ENCODE data around the gene CHGA. TPM values are rescaled to one million over a fixed set of nuclear protein-coding genes. Genes with fewer than 3 reads are reported as not detected.

Gene CHGA
- total RNA-seq, 2 donors from 2014 or later: not detected

GRCh38 chr14:92929689-92930608 is 7.0 kb downstream of the CHGA start:
- Mint-ChIP-seq H3K4me1 (ENCODE audit: low read depth in 2 of 2) (peaks cover 0 to under 1% of the 10 kb centered on the region in 2 donors), H3K36me3 (no peaks in the 10 kb centered on the region), H3K27me3 (peaks cover 0 to 2% of the 10 kb centered on the region in 2 donors), H3K4me3 (no peak overlapping the region), H3K9me3 (no peaks in the 10 kb centered on the region), H3K27ac (no peak overlapping the region)
- DNase-seq (ENCODE audit: low spot score) (no peak), ATAC-seq (no peak)

DNA sequence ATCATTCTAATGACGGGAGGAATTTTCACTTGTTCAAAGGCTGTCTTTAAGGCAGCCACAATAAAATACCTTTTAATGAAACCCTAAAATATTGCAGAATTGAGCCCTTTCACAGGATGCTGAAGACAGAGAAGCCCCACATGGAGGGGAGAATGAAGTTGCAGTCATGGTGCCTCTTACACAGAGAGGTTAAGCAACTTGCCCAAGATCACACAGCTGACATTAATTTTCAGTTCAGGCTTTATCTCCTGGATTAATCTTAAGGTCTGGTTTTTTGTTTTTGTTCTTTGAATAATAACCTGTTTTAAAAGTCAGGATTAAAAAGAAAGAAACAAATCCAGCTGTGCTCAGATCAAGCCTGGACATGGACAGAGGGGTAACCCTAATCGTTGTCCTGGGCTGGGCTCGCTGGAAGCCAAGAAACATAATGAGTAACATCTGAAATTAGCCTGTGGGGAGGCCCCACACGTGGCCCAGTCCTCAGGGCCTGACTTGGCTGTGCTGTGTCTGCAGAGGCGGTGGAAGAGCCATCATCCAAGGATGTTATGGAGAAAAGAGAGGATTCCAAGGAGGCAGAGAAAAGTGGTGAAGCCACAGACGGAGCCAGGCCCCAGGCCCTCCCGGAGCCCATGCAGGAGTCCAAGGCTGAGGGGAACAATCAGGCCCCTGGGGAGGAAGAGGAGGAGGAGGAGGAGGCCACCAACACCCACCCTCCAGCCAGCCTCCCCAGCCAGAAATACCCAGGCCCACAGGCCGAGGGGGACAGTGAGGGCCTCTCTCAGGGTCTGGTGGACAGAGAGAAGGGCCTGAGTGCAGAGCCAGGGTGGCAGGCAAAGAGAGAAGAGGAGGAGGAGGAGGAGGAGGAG is 8.0 kb downstream of the CHGA start:
- ATAC-seq: no peak
- Mint-ChIP-seq H3K27ac (no peak overlapping the region), H3K4me1 (ENCODE audit: low read depth in 2 of 2) (no peaks in the 10 kb centered on the region), H3K27me3 (no peaks in the 10 kb centered on the region), H3K9me3 (no peaks in the 10 kb centered on the region), H3K4me3 (no peak overlapping the region), H3K36me3 (no peaks in the 10 kb centered on the region)
- no peak for DNase-seq (ENCODE audit: low spot score)

- H3K4me3 Mint-ChIP-seq: no peak overlapping the region
- no peaks in the 10 kb centered on the region for H3K9me3 Mint-ChIP-seq
- no peaks in the 10 kb centered on the region for H3K4me1 Mint-ChIP-seq (ENCODE audit: low read depth in 2 of 2)
Observed at GRCh38 chr14:92931681-92932447, 8.9 kb downstream of the CHGA start.

GRCh38 chr14:92932448-92933395 is 9.8 kb downstream of the CHGA start:
- no peak overlapping the region for H3K27ac Mint-ChIP-seq
- no peaks in the 10 kb centered on the region for H3K9me3 Mint-ChIP-seq
- H3K4me3 Mint-ChIP-seq: no peak overlapping the region
- no peaks in the 10 kb centered on the region for H3K27me3 Mint-ChIP-seq
- no peak for ATAC-seq
- H3K4me1 Mint-ChIP-seq (ENCODE audit: low read depth in 2 of 2): no peaks in the 10 kb centered on the region
- no peaks in the 10 kb centered on the region for H3K36me3 Mint-ChIP-seq
- no peak for DNase-seq (ENCODE audit: low spot score)

More at GRCh38 chr14:92931681-92932447, 8.9 kb downstream of the CHGA start:
- Mint-ChIP-seq H3K27me3 (no peaks in the 10 kb centered on the region), H3K27ac (no peak overlapping the region), H3K36me3 (no peaks in the 10 kb centered on the region)
- ATAC-seq: no peak
- no peak for DNase-seq (ENCODE audit: low spot score)

- H3K27ac Mint-ChIP-seq: no peak overlapping the region
- H3K27me3 Mint-ChIP-seq: no peaks in the 10 kb centered on the region
- no peaks in the 10 kb centered on the region for H3K9me3 Mint-ChIP-seq
- ATAC-seq (no peak), DNase-seq (ENCODE audit: low spot score) (no peak)
- no peaks in the 10 kb centered on the region for H3K36me3 Mint-ChIP-seq
- H3K4me3 Mint-ChIP-seq: no peak overlapping the region
- no peaks in the 10 kb centered on the region for H3K4me1 Mint-ChIP-seq (ENCODE audit: low read depth in 2 of 2)
Observed at GRCh38 chr14:92933481-92933880, 10.5 kb downstream of the CHGA start.

GRCh38 chr14:92934196-92935085 is 11.5 kb downstream of the CHGA start:
- H3K36me3 Mint-ChIP-seq: no peaks in the 10 kb centered on the region
- H3K27ac Mint-ChIP-seq: no peak overlapping the region
- no peaks in the 10 kb centered on the region for H3K4me1 Mint-ChIP-seq (ENCODE audit: low read depth in 2 of 2)
- DNase-seq (ENCODE audit: low spot score) (no peak), ATAC-seq (no peak)
- no peaks in the 10 kb centered on the region for H3K9me3 Mint-ChIP-seq
- H3K4me3 Mint-ChIP-seq: no peak overlapping the region
- H3K27me3 Mint-ChIP-seq: no peaks in the 10 kb centered on the region

GRCh38 chr14:92935446-92935845 is 12.5 kb downstream of the CHGA start:
- no peaks in the 10 kb centered on the region for H3K36me3 Mint-ChIP-seq
- H3K9me3 Mint-ChIP-seq: no peaks in the 10 kb centered on the region
- no peak overlapping the region for H3K4me3 Mint-ChIP-seq
- no peaks in the 10 kb centered on the region for H3K27me3 Mint-ChIP-seq
- H3K27ac Mint-ChIP-seq: no peak overlapping the region
- ATAC-seq (no peak), DNase-seq (ENCODE audit: low spot score) (no peak)
- no peaks in the 10 kb centered on the region for H3K4me1 Mint-ChIP-seq (ENCODE audit: low read depth in 2 of 2)

- no peak overlapping the region for H3K27ac Mint-ChIP-seq
- no peaks in the 10 kb centered on the region for H3K27me3 Mint-ChIP-seq
- no peaks in the 10 kb centered on the region for H3K36me3 Mint-ChIP-seq
- no peaks in the 10 kb centered on the region for H3K4me1 Mint-ChIP-seq (ENCODE audit: low read depth in 2 of 2)
- ATAC-seq (no peak), DNase-seq (ENCODE audit: low spot score) (no peak)
- no peak overlapping the region for H3K4me3 Mint-ChIP-seq
- H3K9me3 Mint-ChIP-seq: no peaks in the 10 kb centered on the region
Observed at GRCh38 chr14:92936085-92936484, 13.1 kb downstream of the CHGA start.

DNA sequence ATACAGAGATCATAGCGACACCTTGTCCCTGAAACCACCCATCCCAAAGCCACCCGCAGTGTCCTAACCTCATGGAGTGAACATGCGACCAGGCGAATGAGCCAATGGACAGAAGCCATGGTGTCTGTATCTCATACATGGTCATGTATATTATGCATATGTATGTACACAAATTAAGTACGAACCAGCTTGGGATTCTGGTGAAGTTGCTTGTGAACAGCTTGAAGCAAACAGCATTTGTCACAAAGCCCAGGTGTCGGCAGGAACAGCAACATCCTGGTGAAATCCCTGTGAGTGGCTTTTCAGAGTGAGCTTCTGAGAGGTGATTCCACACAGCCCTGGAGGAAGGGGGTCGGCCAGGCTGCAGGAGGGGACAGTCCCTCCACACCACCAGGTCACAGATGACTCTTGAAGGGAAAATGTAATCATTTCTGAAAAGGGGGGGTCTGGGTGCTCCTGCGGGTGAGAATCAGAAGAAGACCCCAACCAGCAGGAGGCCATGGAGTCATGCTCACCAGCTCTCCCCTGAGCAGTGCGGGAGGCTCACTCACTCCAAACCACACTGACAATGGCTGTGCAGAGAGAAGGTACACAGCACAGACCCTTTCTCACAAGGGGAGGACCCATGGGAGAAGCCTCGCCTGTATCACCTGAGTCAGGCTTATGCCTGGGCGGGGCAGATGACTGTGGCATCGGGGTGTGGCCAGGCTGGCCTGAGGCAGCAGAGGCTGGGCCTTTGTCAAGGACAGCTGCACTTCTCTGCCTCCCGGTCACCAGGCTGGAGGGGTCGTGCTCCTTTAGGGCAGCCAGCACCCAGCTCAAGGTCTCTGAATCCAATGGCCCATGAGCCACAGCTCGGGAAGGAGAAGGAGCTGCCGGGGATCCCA is 14.3 kb downstream of the CHGA start:
- H3K27ac Mint-ChIP-seq: no peak overlapping the region
- H3K36me3 Mint-ChIP-seq: no peaks in the 10 kb centered on the region
- H3K9me3 Mint-ChIP-seq: no peaks in the 10 kb centered on the region
- DNase-seq (ENCODE audit: low spot score) (no peak), ATAC-seq (no peak)
- no peaks in the 10 kb centered on the region for H3K4me1 Mint-ChIP-seq (ENCODE audit: low read depth in 2 of 2)
- H3K27me3 Mint-ChIP-seq: no peaks in the 10 kb centered on the region
- H3K4me3 Mint-ChIP-seq: no peak overlapping the region

- H3K27me3 Mint-ChIP-seq: no peaks in the 10 kb centered on the region
- H3K4me3 Mint-ChIP-seq: no peak overlapping the region
- no peak for ATAC-seq
- H3K27ac Mint-ChIP-seq: no peak overlapping the region
- no peaks in the 10 kb centered on the region for H3K4me1 Mint-ChIP-seq (ENCODE audit: low read depth in 2 of 2)
- no peaks in the 10 kb centered on the region for H3K36me3 Mint-ChIP-seq
- DNase-seq (ENCODE audit: low spot score): no peak
- no peaks in the 10 kb centered on the region for H3K9me3 Mint-ChIP-seq
Observed at GRCh38 chr14:92938235-92938875, 15.4 kb downstream of the CHGA start.
